ENCODE results near the gene KLHL42.

The KLHL42 gene

GRCh38 chr12:27751386-27752047, 28.5 kb upstream of the KLHL42 start:
- no peak for DNase-seq (ENCODE audit: low read depth)
- TF ChIP-seq CTCF (conservative IDR thresholded peaks at IDR 0.05; ENCODE audit: low read depth, low read length) = no peak
- H3K4me3 ChIP-seq (ENCODE audit: low read length) = no peak overlapping the region

GRCh38 chr12:27754795-27755194, 25.2 kb upstream of the KLHL42 start:
- no peak for TF ChIP-seq CTCF (conservative IDR thresholded peaks at IDR 0.05; ENCODE audit: low read depth, low read length)
- DNase-seq (ENCODE audit: low read depth) = no peak

GRCh38 chr12:27756670-27757195, 23.3 kb upstream of the KLHL42 start:
- DNase-seq (ENCODE audit: low read depth) = no peak
- no peak overlapping the region for H3K4me3 ChIP-seq (ENCODE audit: low read length)
- no peak for TF ChIP-seq CTCF (conservative IDR thresholded peaks at IDR 0.05; ENCODE audit: low read depth, low read length)

More at GRCh38 chr12:27754795-27755194, 25.2 kb upstream of the KLHL42 start:
- no peak overlapping the region for H3K4me3 ChIP-seq (ENCODE audit: low read length)

GRCh38 chr12:27762757-27763156, 17.3 kb upstream of the KLHL42 start:
- TF ChIP-seq CTCF (conservative IDR thresholded peaks at IDR 0.05; ENCODE audit: low read depth, low read length) = no peak
- H3K4me3 ChIP-seq (ENCODE audit: low read length) = no peak overlapping the region
- DNase-seq (ENCODE audit: low read depth) = no peak

GRCh38 chr12:27766587-27766986, 13.4 kb upstream of the KLHL42 start:
- H3K4me3 ChIP-seq (ENCODE audit: low read length) = no peak overlapping the region
- no peak for DNase-seq (ENCODE audit: low read depth)
- no peak for TF ChIP-seq CTCF (conservative IDR thresholded peaks at IDR 0.05; ENCODE audit: low read depth, low read length)

- no peak for TF ChIP-seq CTCF (conservative IDR thresholded peaks at IDR 0.05; ENCODE audit: low read depth, low read length)
- H3K4me3 ChIP-seq (ENCODE audit: low read length) = no peak overlapping the region
- DNase-seq (ENCODE audit: low read depth) = no peak
These were observed 10.8 kb upstream of the KLHL42 start for GRCh38 chr12:27769142-27769673.

All from retinal pigment epithelial cell (primary cell).